IPS-20b (cell line): ENCODE measurements around the gene UVRAG.

Experiments
- H3K27ac ChIP-seq: one replicate; pipeline ENCODE4 v1.5.1; 2013; ENCODE audit warnings: low read length
- H3K27me3 ChIP-seq: 2 replicates; pipeline ENCODE4 v1.6.1; 2013; ENCODE audit warnings: mild to moderate bottlenecking, low read length, inconsistent platforms; ENCODE audit not compliant: insufficient read depth
- H3K36me3 ChIP-seq: 2 replicates; pipeline ENCODE4 v1.6.1; 2013; ENCODE audit warnings: low read depth, mild to moderate bottlenecking, inconsistent platforms, low read length, moderate library complexity; ENCODE audit not compliant: insufficient read depth
- H3K4me1 ChIP-seq: 2 replicates; pipeline ENCODE4 v1.6.1; 2013; ENCODE audit warnings: mild to moderate bottlenecking, control low read depth, inconsistent platforms, low read length, moderate library complexity; ENCODE audit not compliant: insufficient read depth
- H3K4me3 ChIP-seq: 2 replicates; pipeline ENCODE4 v1.5.1; 2013; ENCODE audit warnings: mild to moderate bottlenecking, low read length, inconsistent platforms
- H3K9ac ChIP-seq: 2 replicates; pipeline ENCODE4 v1.6.1; 2013; ENCODE audit warnings: low read depth, mild to moderate bottlenecking, inconsistent platforms, low read length, moderate library complexity
- H3K9me3 ChIP-seq: 2 replicates; pipeline ENCODE4 v1.6.1; 2013; ENCODE audit warnings: mild to moderate bottlenecking, low read depth, low read length, inconsistent platforms; ENCODE audit not compliant: insufficient read depth

UVRAG gene

GRCh38 chr11:75894036-75894585 is 79.1 kb downstream of the UVRAG start:
- Histone ChIP-seq H3K27me3 (no peaks in the 10 kb centered on the region), H3K9ac (no peak overlapping the region), H3K27ac (no peak overlapping the region), H3K4me3 (no peak overlapping the region), H3K9me3 (no peaks in the 10 kb centered on the region), H3K4me1 (no peaks in the 10 kb centered on the region), H3K36me3 (peaks cover 4% of the 10 kb centered on the region; the same call in 1 of the 2 replicates)

GRCh38 chr11:75896843-75897419 is 81.9 kb downstream of the UVRAG start:
- Histone ChIP-seq H3K27ac (no peak overlapping the region), H3K27me3 (no peaks in the 10 kb centered on the region), H3K4me3 (no peak overlapping the region), H3K36me3 (peaks cover 3% of the 10 kb centered on the region; the same call in 1 of the 2 replicates), H3K9ac (no peak overlapping the region), H3K9me3 (no peaks in the 10 kb centered on the region), H3K4me1 (no peaks in the 10 kb centered on the region)

GRCh38 chr11:75898871-75899270 is 83.9 kb downstream of the UVRAG start:
- Histone ChIP-seq H3K4me1 (no peaks in the 10 kb centered on the region), H3K36me3 (no peaks in the 10 kb centered on the region)

GRCh38 chr11:75899806-75900205 is 84.8 kb downstream of the UVRAG start:
- H3K9ac ChIP-seq = no peak overlapping the region
- H3K27ac ChIP-seq = no peak overlapping the region
- no peaks in the 10 kb centered on the region for H3K9me3 ChIP-seq
- H3K36me3 ChIP-seq = no peaks in the 10 kb centered on the region
- H3K4me3 ChIP-seq = no peak overlapping the region
- no peaks in the 10 kb centered on the region for H3K4me1 ChIP-seq
- no peaks in the 10 kb centered on the region for H3K27me3 ChIP-seq

More at GRCh38 chr11:75898871-75899270, 83.9 kb downstream of the UVRAG start:
- no peaks in the 10 kb centered on the region for H3K27me3 ChIP-seq
- H3K4me3 ChIP-seq = no peak overlapping the region
- no peaks in the 10 kb centered on the region for H3K9me3 ChIP-seq
- H3K27ac ChIP-seq = no peak overlapping the region
- H3K9ac ChIP-seq = no peak overlapping the region

GRCh38 chr11:75900848-75901247 is 85.8 kb downstream of the UVRAG start:
- Histone ChIP-seq H3K4me3 (no peak overlapping the region), H3K9me3 (no peaks in the 10 kb centered on the region), H3K27me3 (no peaks in the 10 kb centered on the region), H3K9ac (no peak overlapping the region), H3K4me1 (no peaks in the 10 kb centered on the region), H3K27ac (no peak overlapping the region), H3K36me3 (no peaks in the 10 kb centered on the region)

- no peaks in the 10 kb centered on the region for H3K27me3 ChIP-seq
- no peak overlapping the region for H3K27ac ChIP-seq
- H3K4me1 ChIP-seq = no peaks in the 10 kb centered on the region
- no peaks in the 10 kb centered on the region for H3K36me3 ChIP-seq
- H3K9ac ChIP-seq = no peak overlapping the region
- H3K9me3 ChIP-seq = no peaks in the 10 kb centered on the region
- no peak overlapping the region for H3K4me3 ChIP-seq
These were observed 87.6 kb downstream of the UVRAG start for GRCh38 chr11:75902631-75903030.

- Histone ChIP-seq H3K27me3 (no peaks in the 10 kb centered on the region), H3K9me3 (no peaks in the 10 kb centered on the region), H3K4me3 (no peak overlapping the region), H3K9ac (no peak overlapping the region), H3K27ac (no peak overlapping the region), H3K36me3 (no peaks in the 10 kb centered on the region), H3K4me1 (no peaks in the 10 kb centered on the region)
These were observed 88.3 kb downstream of the UVRAG start for GRCh38 chr11:75903276-75903675.

GRCh38 chr11:75905434-75905833 is 90.4 kb downstream of the UVRAG start:
- H3K4me3 ChIP-seq = no peak overlapping the region
- H3K4me1 ChIP-seq = no peaks in the 10 kb centered on the region
- H3K27me3 ChIP-seq = no peaks in the 10 kb centered on the region
- H3K36me3 ChIP-seq = no peaks in the 10 kb centered on the region
- H3K27ac ChIP-seq = no peak overlapping the region
- no peaks in the 10 kb centered on the region for H3K9me3 ChIP-seq
- H3K9ac ChIP-seq = no peak overlapping the region

- H3K27me3 ChIP-seq = no peaks in the 10 kb centered on the region
- no peaks in the 10 kb centered on the region for H3K9me3 ChIP-seq
- H3K4me1 ChIP-seq = no peaks in the 10 kb centered on the region
- H3K36me3 ChIP-seq = no peaks in the 10 kb centered on the region
- H3K27ac ChIP-seq = no peak overlapping the region
- no peak overlapping the region for H3K4me3 ChIP-seq
- no peak overlapping the region for H3K9ac ChIP-seq
These were observed 93.0 kb downstream of the UVRAG start for GRCh38 chr11:75907906-75908527.

GRCh38 chr11:75910426-75911145 is 95.6 kb downstream of the UVRAG start:
- no peak overlapping the region for H3K27ac ChIP-seq
- H3K9me3 ChIP-seq = no peaks in the 10 kb centered on the region
- no peak overlapping the region for H3K4me3 ChIP-seq
- H3K9ac ChIP-seq = no peak overlapping the region
- H3K4me1 ChIP-seq = no peaks in the 10 kb centered on the region
- H3K27me3 ChIP-seq = no peaks in the 10 kb centered on the region
- no peaks in the 10 kb centered on the region for H3K36me3 ChIP-seq

- H3K27me3 ChIP-seq = no peaks in the 10 kb centered on the region
- H3K4me1 ChIP-seq = no peaks in the 10 kb centered on the region
- no peak overlapping the region for H3K9ac ChIP-seq
- no peak overlapping the region for H3K4me3 ChIP-seq
- no peaks in the 10 kb centered on the region for H3K9me3 ChIP-seq
- no peak overlapping the region for H3K27ac ChIP-seq
- no peaks in the 10 kb centered on the region for H3K36me3 ChIP-seq
These were observed 96.4 kb downstream of the UVRAG start for GRCh38 chr11:75911459-75911858.

- no peaks in the 10 kb centered on the region for H3K9me3 ChIP-seq
- H3K27ac ChIP-seq = no peak overlapping the region
- H3K9ac ChIP-seq = no peak overlapping the region
- H3K27me3 ChIP-seq = no peaks in the 10 kb centered on the region
- no peak overlapping the region for H3K4me3 ChIP-seq
- no peaks in the 10 kb centered on the region for H3K4me1 ChIP-seq
- no peaks in the 10 kb centered on the region for H3K36me3 ChIP-seq
These were observed 99.0 kb downstream of the UVRAG start for GRCh38 chr11:75913984-75914383.
